Anterior cingulate cortex (tissue), 58 donors: ENCODE results near the gene GSG1L.
A peak's percentile ranks its signal among the peaks of the same experiment; 100 is the strongest.

ENCODE experiments used
- DNase-seq, 58 donors: peaks; one replicate each; lab custom pipeline; 2025; lab: John Stamatoyannopoulos, UW

Gene GSG1L

GRCh38 chr16:28063591-28064061, at the start of gene GSG1L:
TSS of gene GSG1L (minus strand) at chr16:28063714. CDS start at chr16:28063424, 290 bp downstream.
- DNase-seq = peak in 5 of 58 donors; percentile 8 to 34 (median 10)

- DNase-seq = no peak
Measured at GRCh38 chr16:28112908-28113307, 49.4 kb upstream of the GSG1L start.

- DNase-seq = no peak
Measured at GRCh38 chr16:28110977-28111376, 47.5 kb upstream of the GSG1L start.

- no peak for DNase-seq
Measured at GRCh38 chr16:28110479-28110878, 47.0 kb upstream of the GSG1L start.

GRCh38 chr16:28110074-28110473, 46.6 kb upstream of the GSG1L start:
- no peak for DNase-seq

GRCh38 chr16:28108590-28109247, 45.2 kb upstream of the GSG1L start:
- DNase-seq = no peak

GRCh38 chr16:28107232-28107631, 43.7 kb upstream of the GSG1L start:
- DNase-seq = no peak

- DNase-seq = no peak
Measured at GRCh38 chr16:28106467-28107215, 43.1 kb upstream of the GSG1L start.

- DNase-seq = no peak
Measured at GRCh38 chr16:28105954-28106353, 42.4 kb upstream of the GSG1L start.

GRCh38 chr16:28105297-28105696, 41.8 kb upstream of the GSG1L start:
- DNase-seq = no peak

- DNase-seq = no peak
Measured at GRCh38 chr16:28104404-28104803, 40.9 kb upstream of the GSG1L start.

- DNase-seq = no peak
Measured at GRCh38 chr16:28103516-28104170, 40.1 kb upstream of the GSG1L start.

- DNase-seq = no peak
Measured at GRCh38 chr16:28101533-28101890, 38.0 kb upstream of the GSG1L start.

GRCh38 chr16:28100810-28101532, 37.5 kb upstream of the GSG1L start:
- DNase-seq = no peak

- peak in 13 of 58 donors; percentile 2 to 45 (median 10) for DNase-seq
Measured at GRCh38 chr16:28098959-28099945, 35.7 kb upstream of the GSG1L start.

- no peak for DNase-seq
Measured at GRCh38 chr16:28098171-28098958, 34.9 kb upstream of the GSG1L start.

- DNase-seq = peak in 2 of 58 donors; percentile 6 to 36
Measured at GRCh38 chr16:28096983-28097899, 33.7 kb upstream of the GSG1L start.

GRCh38 chr16:28093385-28093725, 29.8 kb upstream of the GSG1L start:
- DNase-seq = no peak
